Measurements from ENCODE around the gene TRPC4AP. TPM values are rescaled to one million over a fixed set of nuclear protein-coding genes. Genes with fewer than 3 reads are reported as not detected.
"Not testable (repeated sequence)": the region's sequence is repeated elsewhere in the genome, so short reads cannot be mapped to it uniquely, and the experiment has no call there.

TRPC4AP gene
- total RNA-seq, 1 experiment from 2014 or later = 57.2 TPM

GRCh38 chr20:35104685-35105295 is 12.2 kb upstream of the TRPC4AP start:
- no peak for DNase-seq (ENCODE audit: low spot score)

DNA sequence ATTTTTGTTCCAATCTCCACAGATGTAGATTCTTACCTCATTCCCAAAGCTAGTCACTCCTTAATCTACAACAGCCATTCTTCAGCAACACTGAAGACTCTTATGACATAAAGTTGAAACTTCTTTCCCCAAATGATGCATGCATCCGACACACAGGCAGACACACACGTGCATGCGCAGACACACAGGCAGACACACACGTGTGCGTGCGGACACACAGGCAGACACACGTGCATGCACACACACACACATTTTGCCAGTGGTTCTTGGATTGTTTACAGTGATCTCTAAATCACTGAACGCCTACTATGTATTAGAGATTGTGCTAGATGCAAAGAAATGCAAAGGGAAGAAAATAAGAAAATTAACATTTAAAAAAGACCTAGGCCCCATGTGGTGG is 9.0 kb upstream of the TRPC4AP start:
- no peak for DNase-seq (ENCODE audit: low spot score)

DNA sequence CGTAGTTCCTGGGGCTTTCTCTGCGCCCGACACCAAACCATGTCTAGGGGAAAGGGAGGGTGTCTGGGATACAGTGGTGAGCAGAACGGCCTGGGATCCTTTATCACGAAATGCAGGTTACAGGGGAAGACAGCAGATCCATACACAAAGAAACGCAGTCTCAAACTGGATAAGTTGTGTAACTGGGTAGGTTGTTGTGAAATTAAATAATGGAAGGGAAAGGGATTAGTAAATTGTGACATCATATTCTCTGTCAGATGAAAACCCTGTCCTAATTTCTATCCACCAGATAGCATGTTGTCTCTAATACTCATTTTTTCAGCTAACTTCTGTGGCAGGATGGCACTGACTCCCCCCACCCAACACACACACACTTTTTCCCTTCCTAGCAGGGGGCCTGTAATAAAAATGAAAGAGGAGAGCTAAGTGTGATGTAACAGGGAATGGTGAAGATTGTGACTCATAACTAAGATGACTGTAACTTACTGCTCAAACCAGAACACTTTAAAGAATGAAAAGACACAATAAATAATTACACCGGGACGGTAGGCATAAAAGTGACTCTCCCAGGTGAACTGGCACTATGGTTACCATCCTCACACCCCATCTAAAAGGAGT is 769 bp upstream of the TRPC4AP start:
- no peak for DNase-seq (ENCODE audit: low spot score)

DNA sequence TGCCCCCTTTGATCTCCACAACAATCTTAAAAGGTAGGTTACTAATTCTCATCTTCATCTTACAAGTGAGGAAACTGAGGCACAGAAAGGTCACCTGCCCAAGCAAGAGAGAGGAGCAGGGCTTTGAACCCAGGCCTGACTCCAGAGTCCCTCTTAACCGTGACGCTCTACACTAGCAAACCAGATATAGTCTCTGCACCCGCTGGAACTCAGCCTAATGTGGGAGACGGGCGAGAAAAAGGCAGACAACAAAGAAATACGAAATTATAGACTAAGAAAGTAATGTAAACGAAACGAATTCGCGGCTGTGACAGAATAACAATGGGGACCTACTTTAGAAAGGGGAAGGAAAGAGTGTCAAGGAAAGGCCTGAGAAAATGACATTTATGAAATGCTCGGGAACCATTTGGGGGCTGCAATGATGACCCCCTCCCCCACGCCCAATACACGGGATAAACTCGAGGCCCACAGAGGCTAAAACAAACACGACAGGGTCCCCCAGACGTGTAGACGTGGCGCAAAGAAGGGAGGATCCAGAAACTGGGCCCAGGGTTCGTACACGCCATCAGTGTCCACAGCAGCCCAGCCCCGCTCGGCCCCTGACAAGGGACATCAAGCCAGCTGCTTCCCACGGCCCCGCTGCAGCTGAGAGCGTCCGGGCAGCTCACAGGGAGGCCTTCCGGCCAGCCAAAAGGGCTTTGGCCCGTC is 637 bp downstream of the TRPC4AP start:
- peak; percentile 44 for DNase-seq (ENCODE audit: low spot score)

- no peak for DNase-seq (ENCODE audit: low spot score)
Measured at GRCh38 chr20:35088231-35089145, 4.1 kb downstream of the TRPC4AP start.

DNA sequence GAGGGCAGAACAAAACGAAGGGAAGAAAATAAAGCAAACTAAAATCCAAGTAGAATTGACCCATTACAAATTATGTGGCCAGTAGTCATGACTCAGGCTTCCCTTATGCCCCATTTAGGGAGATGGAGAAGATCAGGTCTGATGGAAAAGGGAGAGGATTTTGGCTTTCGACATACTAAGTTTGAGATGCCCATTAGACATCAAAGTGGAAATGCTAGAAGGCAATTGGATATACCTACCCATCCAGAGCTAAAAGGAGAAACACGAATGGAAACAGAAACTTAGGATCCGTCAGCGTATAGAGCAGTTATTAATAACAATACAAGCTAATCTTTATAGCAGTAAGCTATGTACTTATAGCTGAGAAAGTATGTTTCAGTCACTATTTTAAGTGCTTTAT is 4.8 kb downstream of the TRPC4AP start:
- DNase-seq (ENCODE audit: low spot score) = no peak

- no peak for DNase-seq (ENCODE audit: low spot score)
Measured at GRCh38 chr20:35087355-35087754, 5.3 kb downstream of the TRPC4AP start.

DNA sequence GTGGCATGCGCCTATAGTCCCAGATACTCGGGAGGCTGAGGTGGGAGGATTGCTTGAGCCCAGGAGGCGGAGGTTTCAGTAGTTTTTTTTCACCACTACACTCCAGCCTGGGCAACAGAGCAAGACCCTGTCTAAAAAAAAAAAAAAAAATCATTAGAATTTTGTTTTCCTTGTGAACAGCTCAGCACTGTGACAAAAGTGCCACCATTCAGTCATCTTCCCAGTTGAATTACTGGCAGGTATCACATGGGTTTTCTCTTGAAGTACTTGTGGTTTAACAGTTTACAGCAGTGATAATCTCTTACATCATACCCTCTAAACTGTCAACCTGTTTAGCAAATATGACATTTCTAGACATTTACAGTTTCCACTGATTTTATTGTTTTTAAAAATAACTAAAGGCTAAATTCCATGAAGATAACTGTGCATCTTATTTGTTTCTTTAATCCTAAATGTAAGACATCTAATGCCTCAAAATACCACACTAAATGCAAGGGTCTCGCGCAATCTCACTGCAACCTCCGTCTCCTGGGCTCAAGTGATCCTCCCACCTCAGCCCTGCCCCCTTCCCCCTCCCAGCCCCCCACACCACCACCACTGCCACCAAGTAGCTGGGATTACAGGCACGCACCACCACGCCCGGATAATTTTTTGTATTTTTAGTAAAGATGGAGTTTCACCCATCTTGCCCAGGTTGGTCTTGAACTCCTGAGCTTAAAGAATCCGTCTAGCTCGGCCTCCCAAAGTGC is 7.0 kb downstream of the TRPC4AP start:
- DNase-seq (ENCODE audit: low spot score) = no peak

GRCh38 chr20:35084998-35085397 is 7.6 kb downstream of the TRPC4AP start:
- DNase-seq (ENCODE audit: low spot score) = no peak

DNA sequence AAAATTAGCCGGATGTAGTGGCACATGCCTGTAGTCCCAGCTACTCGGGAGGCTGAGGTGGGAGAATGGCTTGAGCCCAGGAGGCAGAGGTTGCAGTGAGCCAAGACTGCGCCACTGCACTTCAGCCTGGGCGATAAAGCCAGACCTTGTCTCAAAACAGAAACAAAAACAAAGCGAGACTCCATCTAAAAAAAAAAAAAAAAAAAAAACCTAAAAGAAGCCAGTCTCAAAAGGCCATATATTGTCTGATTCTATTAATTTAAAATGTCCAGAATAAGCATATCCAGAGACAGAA is 12.3 kb downstream of the TRPC4AP start:
- not testable (repeated sequence) for DNase-seq (ENCODE audit: low spot score)

DNA sequence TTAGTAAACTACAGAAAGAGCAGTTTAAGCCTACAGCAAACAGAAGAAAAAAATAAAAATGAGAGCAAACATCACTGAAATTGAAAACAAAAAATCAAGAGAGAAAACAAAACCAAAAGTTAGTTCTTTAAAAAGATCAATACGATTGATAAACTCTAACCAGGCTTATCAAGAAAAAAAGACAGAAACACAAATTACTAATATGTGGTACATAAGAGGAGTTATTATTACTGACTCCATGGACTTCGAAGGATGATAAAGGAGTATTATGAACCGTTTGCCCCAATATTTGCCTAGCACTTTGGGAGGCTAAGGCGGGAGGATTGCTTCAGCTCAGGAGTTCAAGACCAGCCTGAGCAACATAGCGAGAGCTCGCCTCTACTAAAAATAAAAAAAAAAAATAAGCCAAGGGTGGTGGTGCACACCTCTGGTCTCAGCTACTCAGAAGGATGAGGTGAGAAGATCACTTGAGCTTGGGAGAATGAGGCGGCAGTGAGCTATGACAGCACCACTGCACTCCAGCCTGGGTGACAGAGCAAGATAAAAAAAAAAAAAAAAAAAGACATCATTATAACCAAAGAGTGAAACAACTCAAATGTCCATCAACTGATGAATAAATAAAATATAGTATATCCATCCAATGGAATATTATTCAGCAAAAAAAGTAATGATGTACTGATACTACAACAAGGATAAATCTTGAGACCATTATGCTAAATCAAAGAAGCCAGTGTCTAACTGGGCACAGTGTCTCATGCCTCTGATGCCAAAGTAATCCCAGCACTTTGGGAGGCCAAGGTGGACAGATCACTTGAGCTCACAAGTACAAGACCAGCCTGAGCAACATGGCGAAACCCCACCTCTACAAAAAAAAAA is 12.9 kb downstream of the TRPC4AP start:
- no peak for DNase-seq (ENCODE audit: low spot score)

DNA sequence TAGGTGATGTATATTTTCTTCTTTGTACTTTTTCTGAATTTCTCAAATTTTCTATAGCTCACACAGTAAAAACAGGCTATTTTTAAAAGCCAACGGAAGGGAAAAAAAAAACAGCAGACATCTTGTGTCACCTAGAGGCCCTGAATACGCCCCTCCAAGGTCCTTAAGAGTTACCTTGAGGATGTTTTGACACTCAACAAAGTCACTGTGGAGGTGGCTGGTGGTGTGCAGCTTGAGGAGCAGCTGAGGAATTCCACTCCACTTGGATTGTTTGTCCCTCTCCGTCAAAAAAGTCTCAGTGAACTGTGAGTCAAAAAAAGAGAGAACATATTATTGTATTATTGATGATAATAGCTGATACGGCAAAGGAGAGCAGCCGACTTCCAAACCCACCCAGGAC is 14.7 kb downstream of the TRPC4AP start:
- DNase-seq (ENCODE audit: low spot score) = no peak

GRCh38 chr20:35077341-35077740 is 15.3 kb downstream of the TRPC4AP start:
- no peak for DNase-seq (ENCODE audit: low spot score)

- DNase-seq (ENCODE audit: low spot score) = not testable (repeated sequence)
Measured at GRCh38 chr20:35071436-35072153, 21.0 kb downstream of the TRPC4AP start.

GRCh38 chr20:35066194-35066593 is 26.4 kb downstream of the TRPC4AP start:
- no peak for DNase-seq (ENCODE audit: low spot score)

- DNase-seq (ENCODE audit: low spot score) = no peak
Measured at GRCh38 chr20:35065181-35065580, 27.4 kb downstream of the TRPC4AP start.

GRCh38 chr20:35063168-35063567 is 29.4 kb downstream of the TRPC4AP start:
- DNase-seq (ENCODE audit: low spot score) = no peak

DNA sequence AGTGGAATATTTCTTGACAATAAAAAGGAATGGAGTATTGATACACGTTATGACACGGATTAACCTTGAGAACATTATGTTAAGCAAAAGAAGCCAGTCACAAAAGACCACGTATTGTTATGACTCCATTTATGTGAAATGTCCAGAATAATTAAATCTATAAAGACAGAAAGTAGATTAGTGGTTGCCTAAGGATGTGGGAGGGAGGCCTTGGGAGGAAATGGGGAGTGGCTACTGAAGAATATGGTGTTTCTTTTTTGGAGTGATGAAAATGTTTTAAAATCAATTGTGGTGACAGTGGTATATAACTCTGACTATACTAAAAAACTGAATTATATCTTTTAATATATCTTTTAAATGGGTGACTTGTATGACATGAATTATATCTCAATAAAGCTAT is 30.1 kb downstream of the TRPC4AP start:
- DNase-seq (ENCODE audit: low spot score) = no peak

GRCh38 chr20:35060168-35060567 is 32.4 kb downstream of the TRPC4AP start:
- no peak for DNase-seq (ENCODE audit: low spot score)

- no peak for DNase-seq (ENCODE audit: low spot score)
Measured at GRCh38 chr20:35059612-35060011, 33.0 kb downstream of the TRPC4AP start.

Data from HT-29 (cell line).